GM21619 (cell line): ENCODE data around the gene CMTM3.
"Not testable (repeated sequence)": the region's sequence is repeated elsewhere in the genome, so short reads cannot be mapped to it uniquely, and the experiment has no call there.

ENCODE experiments used
- ATAC-seq: cut with Tn5 transposase; IDR thresholded peaks from one replicate; pipeline ENCODE4 v1.9.1; 2021; ENCODE audit not compliant: unreplicated experiment

Gene CMTM3

GRCh38 chr16:66608241-66609138 is 4.0 kb downstream of the CMTM3 start:
- no peak for ATAC-seq

- no peak for ATAC-seq
These were observed 4.6 kb downstream of the CMTM3 start for GRCh38 chr16:66609139-66609510.

- no peak for ATAC-seq
These were observed 5.8 kb downstream of the CMTM3 start for GRCh38 chr16:66610111-66610820.

GRCh38 chr16:66611911-66612310 is 7.4 kb downstream of the CMTM3 start:
- not testable (repeated sequence) for ATAC-seq

- ATAC-seq = no peak
These were observed 7.9 kb downstream of the CMTM3 start for GRCh38 chr16:66612422-66612821.

- ATAC-seq = no peak
These were observed 9.8 kb downstream of the CMTM3 start for GRCh38 chr16:66614161-66614802.

GRCh38 chr16:66616169-66616568 is 11.7 kb downstream of the CMTM3 start:
- no peak for ATAC-seq

- no peak for ATAC-seq
These were observed 12.1 kb downstream of the CMTM3 start for GRCh38 chr16:66616592-66616991.

- ATAC-seq = no peak
These were observed 12.5 kb downstream of the CMTM3 start for GRCh38 chr16:66617010-66617434.

GRCh38 chr16:66617728-66618127 is 13.2 kb downstream of the CMTM3 start:
- ATAC-seq = no peak

- no peak for ATAC-seq
These were observed 14.3 kb downstream of the CMTM3 start for GRCh38 chr16:66618588-66619375.

- ATAC-seq = no peak
These were observed 15.3 kb downstream of the CMTM3 start for GRCh38 chr16:66619534-66620428.

GRCh38 chr16:66620429-66620795 is 15.9 kb downstream of the CMTM3 start:
- no peak for ATAC-seq

- ATAC-seq = no peak
These were observed 17.5 kb downstream of the CMTM3 start for GRCh38 chr16:66621973-66622372.

GRCh38 chr16:66622863-66623262 is 18.4 kb downstream of the CMTM3 start:
- ATAC-seq = no peak

GRCh38 chr16:66623755-66624154 is 19.3 kb downstream of the CMTM3 start:
- no peak for ATAC-seq

- not testable (repeated sequence) for ATAC-seq
These were observed 23.3 kb downstream of the CMTM3 start for GRCh38 chr16:66627611-66628378.

- no peak for ATAC-seq
These were observed 25.4 kb downstream of the CMTM3 start for GRCh38 chr16:66629856-66630255.

- ATAC-seq = not testable (repeated sequence)
These were observed 26.2 kb downstream of the CMTM3 start for GRCh38 chr16:66630561-66631260.
